HUES48 (cell line): ENCODE results near the gene TEAD3.
"Not testable (repeated sequence)": the region's sequence is repeated elsewhere in the genome, so short reads cannot be mapped to it uniquely, and the experiment has no call there.

ENCODE experiments used
- H3K27ac ChIP-seq: one replicate; pipeline ENCODE4 v1.7.0; 2013; ENCODE audit warnings: low read depth, low read length, inconsistent platforms
- H3K27me3 ChIP-seq: 2 replicates; pipeline ENCODE4 v1.6.1; 2013; ENCODE audit warnings: mild to moderate bottlenecking, low read length; ENCODE audit not compliant: control insufficient read depth, insufficient read depth
- H3K36me3 ChIP-seq: 2 replicates; pipeline ENCODE4 v1.6.1; 2013; ENCODE audit warnings: low read length; ENCODE audit not compliant: control insufficient read depth, insufficient read depth
- H3K4me1 ChIP-seq: 2 replicates; pipeline ENCODE4 v1.6.1; 2013; ENCODE audit warnings: mild to moderate bottlenecking, low read length; ENCODE audit not compliant: control insufficient read depth, insufficient read depth
- H3K4me3 ChIP-seq: 2 replicates; pipeline ENCODE4 v1.5.1; 2013; ENCODE audit warnings: mild to moderate bottlenecking, low read depth, low read length
- H3K9ac ChIP-seq: 2 replicates; pipeline ENCODE4 v1.6.1; 2013; ENCODE audit warnings: mild to moderate bottlenecking, low read depth, low read length, moderate library complexity
- H3K9me3 ChIP-seq: 2 replicates; pipeline ENCODE4 v1.6.1; 2013; ENCODE audit warnings: low read length; ENCODE audit not compliant: control insufficient read depth, insufficient read depth

Gene TEAD3

GRCh38 chr6:35522660-35523658 lies 26.1 kb upstream of the TEAD3 start:
- Histone ChIP-seq H3K9ac (no peak overlapping the region), H3K27me3 (no peaks in the 10 kb centered on the region; the same call in 1 of the 2 replicates), H3K9me3 (no peaks in the 10 kb centered on the region), H3K4me3 (no peak overlapping the region), H3K4me1 (peaks cover 15% of the 10 kb centered on the region; the same call in 1 of the 2 replicates), H3K36me3 (no peaks in the 10 kb centered on the region), H3K27ac (no peak overlapping the region)

- H3K27ac ChIP-seq = no peak overlapping the region
- no peak overlapping the region for H3K4me3 ChIP-seq
- H3K36me3 ChIP-seq = no peaks in the 10 kb centered on the region
- H3K9ac ChIP-seq = no peak overlapping the region
- no peaks in the 10 kb centered on the region; the same call in 1 of the 2 replicates for H3K27me3 ChIP-seq
- H3K9me3 ChIP-seq = no peaks in the 10 kb centered on the region
- H3K4me1 ChIP-seq = peaks cover 15% of the 10 kb centered on the region; the same call in 1 of the 2 replicates
Observed at GRCh38 chr6:35522151-35522550, 25.3 kb upstream of the TEAD3 start.

GRCh38 chr6:35521235-35521634 lies 24.4 kb upstream of the TEAD3 start:
- peaks cover 15% of the 10 kb centered on the region; the same call in 1 of the 2 replicates for H3K4me1 ChIP-seq
- no peaks in the 10 kb centered on the region for H3K36me3 ChIP-seq
- no peaks in the 10 kb centered on the region; the same call in 1 of the 2 replicates for H3K27me3 ChIP-seq
- no peak overlapping the region for H3K4me3 ChIP-seq
- no peak overlapping the region for H3K27ac ChIP-seq
- no peaks in the 10 kb centered on the region for H3K9me3 ChIP-seq
- H3K9ac ChIP-seq = no peak overlapping the region

GRCh38 chr6:35519313-35520015 lies 22.6 kb upstream of the TEAD3 start:
- no peaks in the 10 kb centered on the region for H3K36me3 ChIP-seq
- no peak overlapping the region for H3K4me3 ChIP-seq
- H3K27me3 ChIP-seq = no peaks in the 10 kb centered on the region; the same call in 1 of the 2 replicates
- no peaks in the 10 kb centered on the region for H3K9me3 ChIP-seq
- H3K9ac ChIP-seq = no peak overlapping the region
- H3K27ac ChIP-seq = no peak overlapping the region
- peaks cover 15% of the 10 kb centered on the region; the same call in 1 of the 2 replicates for H3K4me1 ChIP-seq

GRCh38 chr6:35518566-35519312 lies 21.9 kb upstream of the TEAD3 start:
- Histone ChIP-seq H3K4me1 (peaks cover 15% of the 10 kb centered on the region; the same call in 1 of the 2 replicates), H3K27me3 (no peaks in the 10 kb centered on the region; the same call in 1 of the 2 replicates), H3K9ac (no peak overlapping the region), H3K9me3 (no peaks in the 10 kb centered on the region), H3K4me3 (no peak overlapping the region), H3K27ac (no peak overlapping the region), H3K36me3 (no peaks in the 10 kb centered on the region)

- H3K27me3 ChIP-seq, H3K9ac ChIP-seq, H3K4me3 ChIP-seq, H3K27ac ChIP-seq, H3K36me3 ChIP-seq, H3K9me3 ChIP-seq: not testable (repeated sequence)
- peaks cover 15% of the 10 kb centered on the region; the same call in 1 of the 2 replicates for H3K4me1 ChIP-seq
Observed at GRCh38 chr6:35517978-35518377, 21.1 kb upstream of the TEAD3 start.

- H3K36me3 ChIP-seq = no peaks in the 10 kb centered on the region
- no peaks in the 10 kb centered on the region for H3K9me3 ChIP-seq
- no peak overlapping the region for H3K27ac ChIP-seq
- H3K9ac ChIP-seq = no peak overlapping the region
- H3K27me3 ChIP-seq = no peaks in the 10 kb centered on the region
- H3K4me1 ChIP-seq = peaks cover 12% of the 10 kb centered on the region; the same call in 1 of the 2 replicates
- H3K4me3 ChIP-seq = no peak overlapping the region
Observed at GRCh38 chr6:35516712-35517111, 19.8 kb upstream of the TEAD3 start.

- H3K9ac ChIP-seq, H3K4me3 ChIP-seq, H3K9me3 ChIP-seq, H3K36me3 ChIP-seq, H3K27ac ChIP-seq, H3K27me3 ChIP-seq: not testable (repeated sequence)
- peaks cover 17% of the 10 kb centered on the region; the same call in 1 of the 2 replicates for H3K4me1 ChIP-seq
Observed at GRCh38 chr6:35515939-35516338, 19.1 kb upstream of the TEAD3 start.

- Histone ChIP-seq H3K4me3 (no peak overlapping the region), H3K4me1 (peaks cover 13% of the 10 kb centered on the region; the same call in 1 of the 2 replicates), H3K27me3 (peaks cover 4% of the 10 kb centered on the region; the same call in 1 of the 2 replicates), H3K9ac (no peak overlapping the region), H3K36me3 (no peaks in the 10 kb centered on the region), H3K9me3 (no peaks in the 10 kb centered on the region), H3K27ac (no peak overlapping the region)
Observed at GRCh38 chr6:35514587-35514986, 17.7 kb upstream of the TEAD3 start.

GRCh38 chr6:35512740-35513139 lies 15.9 kb upstream of the TEAD3 start, which contains the start of gene TULP1:
Gene TULP1, minus strand, starts transcription at chr6:35512896. Its CDS starts 38 bp downstream, at chr6:35512858.
- Histone ChIP-seq H3K9me3 (no peaks in the 10 kb centered on the region), H3K27me3 (peaks cover 4% of the 10 kb centered on the region; the same call in 1 of the 2 replicates), H3K4me3 (no peak within 1 kb of the TSS), H3K9ac (no peak within 1 kb of the TSS), H3K27ac (no peak within 1 kb of the TSS), H3K36me3 (no peaks in the 10 kb centered on the region), H3K4me1 (peaks cover 10% of the 10 kb centered on the region; the same call in 1 of the 2 replicates)
